GM12891 (cell line): ENCODE results near the gene AGPAT4.

Source experiments
- DNase-seq: peaks from one replicate; pipeline ENCODE4 v3.0.0; 2011; ENCODE audit warnings: low spot score; ENCODE audit not compliant: insufficient read length
- FAIRE-seq: peaks from 2 replicates; lab custom pipeline; 2011; peaks lifted over from hg19 to GRCh38; lab: Jason Lieb, UNC
- PAX5 ChIP-seq: IDR thresholded peaks from 2 replicates; pipeline ENCODE4 v1.6.1; 2011; ENCODE audit warnings: low read length, moderate library complexity, mild to moderate bottlenecking; ENCODE audit not compliant: insufficient read depth, severe bottlenecking
- POLR2A ChIP-seq: IDR thresholded peaks from 2 replicates; pipeline ENCODE4 v1.6.1; 2011; ENCODE audit warnings: low read depth, low read length, control low read depth
- POLR2AphosphoS5 ChIP-seq: IDR thresholded peaks from 2 replicates; pipeline ENCODE4 v1.6.1; 2011; ENCODE audit warnings: low read depth, low read length, control low read depth
- POU2F2 ChIP-seq: IDR thresholded peaks from 2 replicates; pipeline ENCODE4 v1.6.1; 2011; ENCODE audit warnings: low read depth, mild to moderate bottlenecking, control low read depth, low read length, moderate library complexity
- SPI1 ChIP-seq: IDR thresholded peaks from 2 replicates; pipeline ENCODE4 v1.6.1; 2011; ENCODE audit warnings: low read depth, low read length, control low read depth
- TAF1 ChIP-seq: IDR thresholded peaks from 2 replicates; pipeline ENCODE4 v1.6.1; 2011; ENCODE audit warnings: low read depth, low read length, control low read depth

The AGPAT4 gene

DNA sequence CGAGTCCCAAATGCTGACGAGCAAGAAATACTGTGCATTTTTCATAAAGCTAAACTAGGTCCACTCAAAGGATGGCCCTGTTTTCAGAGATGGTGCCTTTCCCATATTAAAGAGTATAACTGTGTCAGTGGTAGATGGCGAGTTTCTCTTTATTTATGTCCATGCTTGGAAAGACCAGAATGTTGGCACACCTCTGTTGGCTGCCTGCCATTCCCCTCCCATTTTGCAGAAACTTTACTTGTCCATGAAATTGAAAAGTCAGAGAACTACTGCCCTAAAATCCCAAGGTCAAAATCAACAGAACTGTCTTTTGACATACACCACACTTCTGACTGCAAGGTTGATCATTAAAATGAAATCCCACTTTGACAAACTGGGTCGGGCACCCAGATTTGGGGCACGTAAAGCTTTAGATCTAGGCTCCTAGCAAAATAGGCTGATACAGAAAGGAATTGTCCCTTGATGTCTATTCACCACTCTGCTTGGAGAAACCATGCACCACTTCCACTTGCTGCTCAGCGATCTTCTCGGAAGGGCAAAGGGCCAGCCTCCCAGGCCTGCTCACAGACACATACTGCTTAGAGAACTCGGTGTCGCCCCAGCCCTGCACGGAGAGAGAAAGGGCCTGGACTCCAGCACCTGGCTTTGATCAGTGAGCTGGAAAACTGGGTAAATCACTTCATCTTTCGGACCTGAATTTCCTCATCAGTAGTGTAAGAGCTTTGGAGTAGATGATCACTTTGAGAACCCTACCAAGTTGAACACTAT, 130.0 kb downstream of the AGPAT4 start:
- FAIRE-seq (no peak), DNase-seq (no peak)
- no peak for TF ChIP-seq PAX5
- no peak for TF ChIP-seq SPI1
- no peak for TF ChIP-seq POLR2AphosphoS5
- TF ChIP-seq POU2F2, result no peak
- no peak for TF ChIP-seq TAF1
- TF ChIP-seq POLR2A, result no peak

DNA sequence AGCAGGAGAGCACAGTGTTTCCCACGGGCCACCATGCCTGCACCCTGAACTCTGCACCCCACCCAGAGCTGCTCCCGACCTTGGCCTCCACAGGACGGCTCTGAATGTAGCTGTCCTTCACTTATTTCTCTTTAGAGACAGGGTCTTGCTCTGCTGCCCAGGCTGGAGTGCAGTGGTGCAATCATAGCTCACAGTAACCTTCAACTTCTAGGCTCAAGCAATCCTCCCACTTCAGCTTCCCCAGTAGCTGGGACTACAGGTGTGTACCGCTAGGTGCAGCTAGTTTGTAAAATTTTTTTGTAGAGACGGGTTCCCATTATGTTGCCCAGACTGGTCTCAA, 130.9 kb downstream of the AGPAT4 start:
- no peak for DNase-seq
- no peak for TF ChIP-seq SPI1
- no peak for TF ChIP-seq POLR2A
- TF ChIP-seq POLR2AphosphoS5, result no peak
- no peak for TF ChIP-seq TAF1
- no peak for TF ChIP-seq POU2F2
- TF ChIP-seq PAX5, result no peak
- FAIRE-seq, result no peak

- TF ChIP-seq TAF1 (no peak), SPI1 (no peak), POLR2A (no peak), POLR2AphosphoS5 (no peak)
- DNase-seq (no peak), FAIRE-seq (no peak)
Measured at GRCh38 chr6:161141173-161141572, 132.7 kb downstream of the AGPAT4 start.

DNA sequence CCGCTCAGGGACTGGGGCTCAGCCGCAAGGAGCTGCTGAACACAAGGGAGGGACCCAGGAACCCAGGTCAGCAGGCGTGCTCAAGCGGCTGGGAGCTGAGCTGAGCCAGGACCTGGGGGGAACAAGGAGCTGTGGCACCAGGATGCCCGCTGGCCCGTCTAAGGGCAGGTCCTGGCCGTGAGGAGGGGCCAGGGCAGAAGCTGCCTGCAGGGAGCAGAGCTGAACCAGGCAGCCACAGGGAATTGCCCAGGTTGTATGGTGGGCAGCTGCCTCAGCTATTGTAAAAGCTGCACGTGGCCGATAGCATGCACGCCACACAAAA, 133.3 kb downstream of the AGPAT4 start:
- FAIRE-seq (no peak), DNase-seq (no peak)
- TF ChIP-seq PAX5 (no peak), POU2F2 (no peak)

- FAIRE-seq (no peak), DNase-seq (no peak)
- TF ChIP-seq POLR2AphosphoS5, result no peak
- TF ChIP-seq PAX5, result no peak
- no peak for TF ChIP-seq SPI1
- TF ChIP-seq POU2F2, result no peak
- TF ChIP-seq TAF1, result no peak
- TF ChIP-seq POLR2A, result no peak
Measured at GRCh38 chr6:161139766-161140553, 133.9 kb downstream of the AGPAT4 start.

DNA sequence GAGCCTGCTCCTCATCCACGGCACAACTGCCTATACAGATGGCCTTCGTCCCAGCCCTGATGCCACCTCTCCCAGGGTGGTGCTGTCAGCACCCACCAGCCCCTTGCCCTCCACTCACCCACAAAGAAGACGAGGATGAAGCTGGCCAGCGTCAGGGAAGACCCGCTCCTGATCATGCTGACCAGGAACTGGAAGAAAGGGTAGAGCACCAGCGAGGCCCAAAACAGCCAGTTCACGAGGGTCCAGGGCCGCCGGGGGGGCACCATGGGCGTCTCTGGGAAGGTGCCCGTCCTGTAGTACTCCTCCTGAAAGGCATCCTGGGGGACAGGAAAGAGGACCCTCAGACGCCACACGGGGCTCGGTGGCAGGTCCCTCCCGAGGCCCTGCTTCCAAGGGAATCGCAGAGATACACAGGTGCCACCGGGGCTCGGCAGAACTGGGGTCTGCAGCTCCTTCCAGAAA, 134.5 kb downstream of the AGPAT4 start:
- TF ChIP-seq POLR2AphosphoS5 (no peak), POLR2A (no peak), SPI1 (no peak), TAF1 (no peak), PAX5 (no peak)
- DNase-seq (no peak), FAIRE-seq (no peak)

DNA sequence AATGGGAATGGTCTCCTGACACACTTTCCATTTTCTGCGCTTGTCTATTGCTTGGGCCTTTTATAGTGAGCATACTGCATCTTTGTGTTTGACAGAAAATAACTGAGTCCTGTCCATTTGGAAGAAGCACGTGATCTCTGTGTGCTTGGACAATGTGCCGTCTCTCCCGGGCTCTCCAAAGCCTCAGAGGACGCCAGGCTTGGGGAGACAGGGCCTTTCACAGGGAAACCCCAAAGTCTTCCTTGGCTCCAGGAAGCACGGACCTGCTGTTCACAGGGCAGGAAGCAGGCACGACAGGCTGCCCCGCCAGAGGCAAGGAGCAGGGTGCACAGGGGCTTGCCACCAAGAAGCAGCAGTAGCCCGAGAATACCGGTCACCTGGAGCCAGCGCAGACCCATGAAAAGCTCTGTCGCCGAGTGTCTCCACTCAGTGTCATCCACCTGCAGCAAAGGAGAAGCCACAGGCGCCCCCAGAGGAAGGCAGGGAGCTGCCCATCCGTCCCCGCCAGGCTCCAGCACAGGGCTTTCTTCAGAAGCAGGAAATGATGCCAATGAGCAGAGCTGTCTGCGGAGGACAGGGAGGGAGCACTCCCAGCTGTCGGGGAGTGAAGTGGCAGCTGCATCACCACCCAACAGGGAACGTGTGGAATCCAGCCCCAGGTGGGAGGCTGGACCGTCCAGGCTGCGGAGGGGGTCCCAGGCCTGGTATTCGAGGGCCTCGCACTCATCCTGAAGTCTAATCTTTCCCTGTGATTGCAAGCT, 135.1 kb downstream of the AGPAT4 start:
- no peak for DNase-seq
- no peak for FAIRE-seq
- TF ChIP-seq POU2F2 (no peak), TAF1 (no peak), POLR2AphosphoS5 (no peak), SPI1 (no peak), POLR2A (no peak), PAX5 (no peak)

DNA sequence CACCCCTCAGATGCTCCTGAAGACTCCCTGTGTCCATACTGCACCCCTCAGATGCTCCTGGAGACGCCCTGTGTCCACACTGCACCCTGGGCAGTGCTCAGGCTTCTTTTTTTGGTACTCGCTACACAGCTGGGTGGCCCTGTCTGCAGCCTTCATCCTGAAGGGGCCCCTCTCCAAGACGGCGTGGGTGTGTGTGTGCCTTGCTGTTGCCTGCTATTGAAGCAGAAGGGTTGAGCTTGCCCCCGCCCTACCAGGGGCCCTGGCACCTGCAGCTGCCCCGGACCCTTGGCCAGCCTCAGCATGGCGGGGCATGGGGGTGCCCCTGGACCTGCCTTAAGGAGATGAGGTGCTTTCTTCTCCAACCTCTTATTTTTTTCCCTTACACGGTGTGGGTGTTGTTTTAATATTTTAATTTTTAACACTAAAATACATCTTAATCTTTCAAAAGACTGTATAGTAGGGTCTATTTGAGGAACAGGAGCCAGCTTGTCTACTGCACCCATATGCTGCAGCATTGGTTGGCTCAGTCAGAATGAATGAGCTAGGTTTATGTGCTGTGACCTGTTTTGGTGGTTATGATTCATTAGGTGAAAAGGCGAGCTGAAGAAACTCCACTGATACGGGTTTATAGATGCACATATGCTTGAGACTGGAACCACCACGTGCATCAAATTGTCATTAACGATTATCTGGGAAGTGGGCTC, 135.9 kb downstream of the AGPAT4 start:
- TF ChIP-seq POU2F2 (no peak), POLR2A (no peak), TAF1 (no peak), POLR2AphosphoS5 (no peak), PAX5 (no peak), SPI1 (no peak)
- DNase-seq (no peak), FAIRE-seq (no peak)

DNA sequence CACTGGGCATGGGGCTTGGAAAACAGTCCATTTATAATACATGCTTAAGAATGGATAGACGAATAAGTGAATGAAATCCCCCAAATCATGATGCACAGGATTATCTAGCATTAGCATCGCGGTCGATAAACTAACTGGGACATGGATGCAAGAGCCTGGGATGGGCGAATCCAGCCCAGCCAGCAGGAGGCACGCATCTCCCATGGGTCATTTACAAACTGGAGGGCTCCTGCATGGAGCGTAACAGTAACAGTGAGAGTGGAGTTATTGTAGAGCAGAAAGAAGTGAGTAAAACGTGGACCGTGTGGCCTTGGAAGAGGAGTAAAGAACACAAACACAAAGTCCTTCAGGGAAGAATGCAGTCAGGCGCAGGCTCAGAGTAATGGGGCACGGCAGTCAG, 136.5 kb downstream of the AGPAT4 start:
- no peak for TF ChIP-seq POU2F2
- TF ChIP-seq TAF1, result no peak
- DNase-seq (no peak), FAIRE-seq (no peak)

GRCh38 chr6:161136655-161137054, 137.2 kb downstream of the AGPAT4 start:
- FAIRE-seq (no peak), DNase-seq (no peak)
- TF ChIP-seq TAF1 (no peak), POLR2AphosphoS5 (no peak)
